WTC11 (cell line): Measurements from ENCODE around the gene MAGI2.

ENCODE experiments used
- JUN ChIP-seq: sonication (generic); formaldehyde crosslinking; IDR thresholded peaks from 2 replicates; pipeline ENCODE4 v1.8.0; 2023; ENCODE audit warnings: mild to moderate bottlenecking, missing genetic modification reagents
- ZBTB21 ChIP-seq: sonication (generic); formaldehyde crosslinking; IDR thresholded peaks from 2 replicates; pipeline ENCODE4 v1.8.1; 2023; ENCODE audit warnings: mild to moderate bottlenecking, missing genetic modification reagents, borderline replicate concordance
- ZNF263 ChIP-seq: sonication (generic); formaldehyde crosslinking; IDR thresholded peaks from 2 replicates; pipeline ENCODE4 v1.8.1; 2022; ENCODE audit warnings: low read depth, mild to moderate bottlenecking, moderate library complexity, missing genetic modification reagents
- TF ChIP-seq, protein P1 (sequence below): fragments of 200-600 bp; IDR thresholded peaks from 2 replicates; pipeline ENCODE4 v1.8.0; 2022; ENCODE audit warnings: antibody characterized with exemption
- TF ChIP-seq, protein P2 (sequence below): sonication (generic); formaldehyde crosslinking; IDR thresholded peaks from 2 replicates; pipeline ENCODE4 v1.8.0; 2022; ENCODE audit warnings: mild to moderate bottlenecking, missing genetic modification reagents

DNA sequence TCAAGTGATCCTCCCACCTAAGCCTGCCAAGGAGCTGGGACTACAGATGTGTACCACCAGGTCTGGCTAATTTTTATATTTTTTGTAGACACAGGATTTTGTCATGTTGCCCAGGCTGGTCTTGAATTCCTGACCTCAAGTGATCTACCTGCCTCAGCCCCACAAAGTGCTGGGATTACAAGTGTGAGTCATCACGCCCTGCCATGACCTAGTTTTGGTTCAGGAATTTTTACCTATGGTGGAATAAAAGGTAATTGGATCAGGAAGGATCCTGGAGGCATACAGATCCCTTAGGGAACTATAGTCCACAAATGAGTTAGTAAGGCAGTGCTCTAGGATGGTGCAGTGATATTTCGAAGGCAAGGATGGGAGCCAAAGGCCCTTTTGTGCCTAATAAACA lies 937.0 kb downstream of the MAGI2 start:
- TF ChIP-seq, protein P1, sequence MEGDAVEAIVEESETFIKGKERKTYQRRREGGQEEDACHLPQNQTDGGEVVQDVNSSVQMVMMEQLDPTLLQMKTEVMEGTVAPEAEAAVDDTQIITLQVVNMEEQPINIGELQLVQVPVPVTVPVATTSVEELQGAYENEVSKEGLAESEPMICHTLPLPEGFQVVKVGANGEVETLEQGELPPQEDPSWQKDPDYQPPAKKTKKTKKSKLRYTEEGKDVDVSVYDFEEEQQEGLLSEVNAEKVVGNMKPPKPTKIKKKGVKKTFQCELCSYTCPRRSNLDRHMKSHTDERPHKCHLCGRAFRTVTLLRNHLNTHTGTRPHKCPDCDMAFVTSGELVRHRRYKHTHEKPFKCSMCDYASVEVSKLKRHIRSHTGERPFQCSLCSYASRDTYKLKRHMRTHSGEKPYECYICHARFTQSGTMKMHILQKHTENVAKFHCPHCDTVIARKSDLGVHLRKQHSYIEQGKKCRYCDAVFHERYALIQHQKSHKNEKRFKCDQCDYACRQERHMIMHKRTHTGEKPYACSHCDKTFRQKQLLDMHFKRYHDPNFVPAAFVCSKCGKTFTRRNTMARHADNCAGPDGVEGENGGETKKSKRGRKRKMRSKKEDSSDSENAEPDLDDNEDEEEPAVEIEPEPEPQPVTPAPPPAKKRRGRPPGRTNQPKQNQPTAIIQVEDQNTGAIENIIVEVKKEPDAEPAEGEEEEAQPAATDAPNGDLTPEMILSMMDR = no peak
- TF ChIP-seq, protein P2, sequence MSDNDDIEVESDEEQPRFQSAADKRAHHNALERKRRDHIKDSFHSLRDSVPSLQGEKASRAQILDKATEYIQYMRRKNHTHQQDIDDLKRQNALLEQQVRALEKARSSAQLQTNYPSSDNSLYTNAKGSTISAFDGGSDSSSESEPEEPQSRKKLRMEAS (CRISPR knock-in tag) = no peak
- no peak for TF ChIP-seq JUN (CRISPR knock-in tag)
- TF ChIP-seq ZBTB21 = no peak
- no peak for TF ChIP-seq ZNF263
